Measurements from ENCODE around the gene OSTN. TPM values are rescaled to one million over a fixed set of nuclear protein-coding genes. Genes with fewer than 3 reads are reported as not detected.

OSTN gene
- total RNA-seq, 1 experiment from 2014 or later, result not detected

DNA sequence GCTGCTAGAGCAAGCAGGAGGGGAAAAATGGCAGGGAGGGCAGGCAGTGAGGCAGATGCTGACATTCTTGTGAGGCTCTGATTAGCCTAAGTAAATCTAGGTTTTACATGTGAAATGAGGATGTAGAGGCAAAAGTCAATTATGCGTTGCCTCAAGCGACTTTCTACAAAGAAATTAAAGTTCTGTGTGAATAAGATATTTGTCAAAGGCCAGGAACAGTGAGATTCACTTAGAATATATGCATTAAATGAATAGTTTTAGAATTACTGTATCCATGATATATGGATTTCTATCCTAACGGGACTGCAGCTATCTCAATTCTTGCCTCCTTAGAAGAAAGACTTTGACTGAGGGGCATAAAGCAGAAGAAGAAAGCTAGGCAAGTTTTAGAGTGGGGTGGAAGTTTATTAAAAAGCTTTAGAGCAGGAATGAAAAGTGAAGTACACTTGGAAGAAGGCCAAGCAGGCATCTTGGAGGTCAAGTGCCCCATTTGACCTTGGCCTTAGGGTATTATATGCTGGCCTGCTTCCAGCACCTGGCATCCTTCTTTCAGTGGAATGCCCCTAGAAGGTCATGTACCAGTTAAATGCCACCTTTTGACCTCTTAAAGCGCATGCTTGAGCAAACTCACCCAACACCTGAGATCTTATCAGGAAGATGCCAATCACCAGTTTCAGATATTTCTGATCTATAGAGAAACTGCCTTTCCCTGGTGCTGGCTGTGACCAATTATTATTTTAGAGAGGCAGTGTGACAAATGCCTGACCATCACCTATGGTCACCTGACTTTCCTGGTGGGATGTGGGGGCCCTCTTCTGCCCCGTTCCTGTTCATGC, 38.2 kb downstream of the OSTN start:
- Histone ChIP-seq H3K4me2 (ENCODE audit: low read length) (no peak overlapping the region), H2AFZ (ENCODE audit: low read depth, low read length, poor library complexity, severe bottlenecking) (peak overlapping the region; percentile 45), H3K9me2 (ENCODE audit: insufficient read depth) (no peaks in the 10 kb centered on the region), H3K36me3 (ENCODE audit: control insufficient read depth in 1 of 2, insufficient read depth in 2 of 2, low read length in 2 of 2) (no peaks in the 10 kb centered on the region), H3K9ac (ENCODE audit: low read length) (no peak overlapping the region), H3K4me3 (replicated peaks in 1 of 2; ENCODE audit: low read depth in 1 of 2, low read length in 2 of 2) (no peak overlapping the region), H3K79me2 (ENCODE audit: insufficient read depth, low read length) (no peaks in the 10 kb centered on the region), H3K27me3 (ENCODE audit: insufficient read depth, low read length) (no peaks in the 10 kb centered on the region), H3K4me1 (ENCODE audit: control insufficient read depth in 1 of 2, insufficient read depth in 2 of 2, low read length in 2 of 2) (peaks cover 0 to 5% of the 10 kb centered on the region in 2 experiments; a peak in 1 of 4 replicates), H3K9me3 (ENCODE audit: control insufficient read depth in 1 of 2, insufficient read depth in 1 of 2, low read depth in 1 of 2, low read length in 2 of 2) (no peaks in the 10 kb centered on the region), H4K20me1 (ENCODE audit: insufficient read depth) (no peaks in the 10 kb centered on the region), H3K27ac (ENCODE audit: low read depth, low read length) (no peak overlapping the region)
- no TSS peak for BruUV-seq (replicated peaks)
- ChIA-PET POLR2A (no interaction called here), RAD21 (ENCODE audit: low non-redundant PET in 1 of 2, low total read pairs in 2 of 2, uncharacterized antibody in 2 of 2, unreplicated experiment in 2 of 2) (no interaction called here), CTCF (no interaction called here)
- TF ChIP-seq ELF1 (IDR thresholded peaks at IDR 0.05; ENCODE audit: borderline replicate concordance, low read depth) (no peak), EGR1 (IDR thresholded peaks at IDR 0.05; ENCODE audit: low read depth) (no peak), SIN3A (IDR thresholded peaks at IDR 0.05; ENCODE audit: low read depth) (no peak), RAD21 (IDR thresholded peaks at IDR 0.05; ENCODE audit: low read depth) (no peak), SP1 (IDR thresholded peaks at IDR 0.05; ENCODE audit: low read depth) (no peak), EZH2phosphoT487 (IDR thresholded peaks at IDR 0.05; ENCODE audit: borderline replicate concordance) (no peak), TCF7L2 (IDR thresholded peaks at IDR 0.05; ENCODE audit: borderline replicate concordance, extremely low read depth, insufficient read depth, insufficient read length) (no peak), YY1 (IDR thresholded peaks at IDR 0.05; ENCODE audit: extremely low read depth, insufficient replicate concordance, low read depth, low read length) (no peak), CEBPB (IDR thresholded peaks at IDR 0.05; ENCODE audit: low read depth) (no peak), CTCF (IDR thresholded peaks at IDR 0.05 in 2 of 3, conservative IDR thresholded peaks at IDR 0.05 in 1 of 3; ENCODE audit: borderline replicate concordance in 1 of 3, insufficient read depth in 1 of 3, low read depth in 2 of 3, low read length in 2 of 3) (no peak), POLR2AphosphoS5 (IDR thresholded peaks at IDR 0.05; ENCODE audit: low read depth, low read length) (no peak)
- TF ChIP-seq, protein P1, sequence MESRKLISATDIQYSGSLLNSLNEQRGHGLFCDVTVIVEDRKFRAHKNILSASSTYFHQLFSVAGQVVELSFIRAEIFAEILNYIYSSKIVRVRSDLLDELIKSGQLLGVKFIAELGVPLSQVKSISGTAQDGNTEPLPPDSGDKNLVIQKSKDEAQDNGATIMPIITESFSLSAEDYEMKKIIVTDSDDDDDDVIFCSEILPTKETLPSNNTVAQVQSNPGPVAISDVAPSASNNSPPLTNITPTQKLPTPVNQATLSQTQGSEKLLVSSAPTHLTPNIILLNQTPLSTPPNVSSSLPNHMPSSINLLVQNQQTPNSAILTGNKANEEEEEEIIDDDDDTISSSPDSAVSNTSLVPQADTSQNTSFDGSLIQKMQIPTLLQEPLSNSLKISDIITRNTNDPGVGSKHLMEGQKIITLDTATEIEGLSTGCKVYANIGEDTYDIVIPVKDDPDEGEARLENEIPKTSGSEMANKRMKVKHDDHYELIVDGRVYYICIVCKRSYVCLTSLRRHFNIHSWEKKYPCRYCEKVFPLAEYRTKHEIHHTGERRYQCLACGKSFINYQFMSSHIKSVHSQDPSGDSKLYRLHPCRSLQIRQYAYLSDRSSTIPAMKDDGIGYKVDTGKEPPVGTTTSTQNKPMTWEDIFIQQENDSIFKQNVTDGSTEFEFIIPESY (IDR thresholded peaks at IDR 0.05; ENCODE audit: extremely low read depth, insufficient replicate concordance, low read length), result no peak
- TF ChIP-seq, protein P2, sequence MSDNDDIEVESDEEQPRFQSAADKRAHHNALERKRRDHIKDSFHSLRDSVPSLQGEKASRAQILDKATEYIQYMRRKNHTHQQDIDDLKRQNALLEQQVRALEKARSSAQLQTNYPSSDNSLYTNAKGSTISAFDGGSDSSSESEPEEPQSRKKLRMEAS (IDR thresholded peaks at IDR 0.05), result no peak
- DNase-seq (ENCODE audit: low read depth, low spot score), result no peak
- ATAC-seq, result no peak
- intact Hi-C loops (cut with micrococcal nuclease), result no loop called here

All from HCT116 (cell line).